Measurements from ENCODE around the gene SPOCK3.

SPOCK3 gene

DNA sequence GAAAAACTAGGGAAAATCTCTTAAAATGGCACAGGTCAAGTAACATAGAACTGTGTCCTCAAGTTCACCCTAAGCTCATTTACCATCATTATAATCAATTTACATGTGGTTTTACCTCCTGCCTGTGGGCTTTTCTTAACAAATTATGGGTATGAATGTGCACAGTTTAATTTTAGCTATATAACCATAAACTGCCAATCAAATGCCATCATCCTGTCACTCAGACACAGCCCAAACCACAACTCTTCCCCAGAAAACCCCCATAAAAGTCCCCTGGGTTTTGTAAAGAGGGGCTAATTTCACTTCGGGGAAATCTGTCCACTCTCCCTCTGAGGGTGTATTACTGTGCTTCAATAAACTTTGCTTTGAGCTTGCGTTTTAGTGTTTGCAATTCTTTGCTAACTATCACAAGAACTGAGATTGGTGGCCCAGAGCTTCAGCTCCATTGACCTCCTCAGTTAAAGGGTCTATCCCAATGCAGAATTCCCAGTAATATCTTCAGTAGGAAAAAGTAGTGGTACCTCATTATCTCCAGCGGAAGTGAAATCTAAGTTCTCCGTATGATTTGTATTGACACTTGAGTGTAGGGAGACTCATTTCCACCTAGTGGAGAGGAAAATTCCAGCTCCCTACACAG, 394.6 kb downstream of the SPOCK3 start:
- TF ChIP-seq, protein P1, sequence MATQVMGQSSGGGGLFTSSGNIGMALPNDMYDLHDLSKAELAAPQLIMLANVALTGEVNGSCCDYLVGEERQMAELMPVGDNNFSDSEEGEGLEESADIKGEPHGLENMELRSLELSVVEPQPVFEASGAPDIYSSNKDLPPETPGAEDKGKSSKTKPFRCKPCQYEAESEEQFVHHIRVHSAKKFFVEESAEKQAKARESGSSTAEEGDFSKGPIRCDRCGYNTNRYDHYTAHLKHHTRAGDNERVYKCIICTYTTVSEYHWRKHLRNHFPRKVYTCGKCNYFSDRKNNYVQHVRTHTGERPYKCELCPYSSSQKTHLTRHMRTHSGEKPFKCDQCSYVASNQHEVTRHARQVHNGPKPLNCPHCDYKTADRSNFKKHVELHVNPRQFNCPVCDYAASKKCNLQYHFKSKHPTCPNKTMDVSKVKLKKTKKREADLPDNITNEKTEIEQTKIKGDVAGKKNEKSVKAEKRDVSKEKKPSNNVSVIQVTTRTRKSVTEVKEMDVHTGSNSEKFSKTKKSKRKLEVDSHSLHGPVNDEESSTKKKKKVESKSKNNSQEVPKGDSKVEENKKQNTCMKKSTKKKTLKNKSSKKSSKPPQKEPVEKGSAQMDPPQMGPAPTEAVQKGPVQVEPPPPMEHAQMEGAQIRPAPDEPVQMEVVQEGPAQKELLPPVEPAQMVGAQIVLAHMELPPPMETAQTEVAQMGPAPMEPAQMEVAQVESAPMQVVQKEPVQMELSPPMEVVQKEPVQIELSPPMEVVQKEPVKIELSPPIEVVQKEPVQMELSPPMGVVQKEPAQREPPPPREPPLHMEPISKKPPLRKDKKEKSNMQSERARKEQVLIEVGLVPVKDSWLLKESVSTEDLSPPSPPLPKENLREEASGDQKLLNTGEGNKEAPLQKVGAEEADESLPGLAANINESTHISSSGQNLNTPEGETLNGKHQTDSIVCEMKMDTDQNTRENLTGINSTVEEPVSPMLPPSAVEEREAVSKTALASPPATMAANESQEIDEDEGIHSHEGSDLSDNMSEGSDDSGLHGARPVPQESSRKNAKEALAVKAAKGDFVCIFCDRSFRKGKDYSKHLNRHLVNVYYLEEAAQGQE (IDR thresholded peaks at IDR 0.05; ENCODE audit: low read depth): no peak
- no peak for TF ChIP-seq CREB1 (IDR thresholded peaks at IDR 0.05; ENCODE audit: low read depth)
- TF ChIP-seq TCF12 (IDR thresholded peaks at IDR 0.05; ENCODE audit: low read depth): no peak
- TF ChIP-seq FOXM1 (IDR thresholded peaks at IDR 0.05; ENCODE audit: borderline replicate concordance, low read depth): no peak
- TF ChIP-seq, protein P2, sequence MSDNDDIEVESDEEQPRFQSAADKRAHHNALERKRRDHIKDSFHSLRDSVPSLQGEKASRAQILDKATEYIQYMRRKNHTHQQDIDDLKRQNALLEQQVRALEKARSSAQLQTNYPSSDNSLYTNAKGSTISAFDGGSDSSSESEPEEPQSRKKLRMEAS (IDR thresholded peaks at IDR 0.05): no peak
- TF ChIP-seq ZBTB7A (IDR thresholded peaks at IDR 0.05; ENCODE audit: low read depth): no peak
- no peak for TF ChIP-seq CEBPB (IDR thresholded peaks at IDR 0.05)
- TF ChIP-seq RAD21 (IDR thresholded peaks at IDR 0.05; ENCODE audit: low read depth): no peak
- no peak for TF ChIP-seq TEAD4 (IDR thresholded peaks at IDR 0.05)
- TF ChIP-seq, protein P3, sequence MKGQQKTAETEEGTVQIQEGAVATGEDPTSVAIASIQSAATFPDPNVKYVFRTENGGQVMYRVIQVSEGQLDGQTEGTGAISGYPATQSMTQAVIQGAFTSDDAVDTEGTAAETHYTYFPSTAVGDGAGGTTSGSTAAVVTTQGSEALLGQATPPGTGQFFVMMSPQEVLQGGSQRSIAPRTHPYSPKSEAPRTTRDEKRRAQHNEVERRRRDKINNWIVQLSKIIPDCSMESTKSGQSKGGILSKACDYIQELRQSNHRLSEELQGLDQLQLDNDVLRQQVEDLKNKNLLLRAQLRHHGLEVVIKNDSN (IDR thresholded peaks at IDR 0.05): no peak
- TF ChIP-seq EGR1 (IDR thresholded peaks at IDR 0.05): no peak
- no peak for TF ChIP-seq EP300 (IDR thresholded peaks at IDR 0.05; ENCODE audit: borderline replicate concordance)
- TF ChIP-seq YY1 (IDR thresholded peaks at IDR 0.05; ENCODE audit: low read depth): no peak

DNA sequence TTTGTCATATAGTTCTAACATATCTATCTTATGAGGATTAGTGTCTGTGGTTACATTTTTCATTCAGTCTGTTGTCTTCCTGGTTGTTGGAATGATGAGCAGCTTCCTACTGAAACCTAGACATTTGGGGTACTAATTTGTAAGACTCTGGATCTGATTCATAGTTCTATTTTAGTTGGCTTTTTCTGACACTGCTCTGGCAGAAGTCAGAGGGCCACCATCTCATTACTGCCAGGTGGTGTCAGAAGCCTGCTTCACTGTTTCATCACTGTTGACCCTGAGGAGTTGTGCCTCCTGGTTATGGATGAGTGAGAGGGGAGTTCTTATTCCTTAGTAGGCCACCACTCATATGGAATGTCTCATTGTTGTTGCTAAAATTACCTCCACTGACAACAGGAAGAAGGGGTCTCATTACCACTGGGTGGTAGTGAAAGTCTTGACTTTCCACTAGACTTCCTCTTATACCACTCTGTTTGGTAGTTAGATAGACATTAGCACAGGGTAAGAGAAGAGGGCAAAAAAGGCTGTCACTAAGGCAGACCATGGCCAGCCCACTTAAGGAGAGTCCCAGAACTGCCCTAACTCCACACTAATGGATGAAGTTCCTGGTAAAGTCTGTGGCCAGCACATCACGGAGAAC, 395.2 kb downstream of the SPOCK3 start:
- no peak for TF ChIP-seq ZBTB7A (IDR thresholded peaks at IDR 0.05; ENCODE audit: low read depth)
- TF ChIP-seq FOXM1 (IDR thresholded peaks at IDR 0.05; ENCODE audit: borderline replicate concordance, low read depth): no peak
- TF ChIP-seq RAD21 (IDR thresholded peaks at IDR 0.05; ENCODE audit: low read depth): no peak
- TF ChIP-seq, protein P2 (IDR thresholded peaks at IDR 0.05): no peak
- no peak for TF ChIP-seq CEBPB (IDR thresholded peaks at IDR 0.05)
- no peak for TF ChIP-seq EP300 (IDR thresholded peaks at IDR 0.05; ENCODE audit: borderline replicate concordance)
- TF ChIP-seq, protein P1 (IDR thresholded peaks at IDR 0.05; ENCODE audit: low read depth): no peak
- no peak for TF ChIP-seq NFIC (IDR thresholded peaks at IDR 0.05)
- no peak for TF ChIP-seq TAF1 (IDR thresholded peaks at IDR 0.05; ENCODE audit: low read depth)
- TF ChIP-seq YY1 (IDR thresholded peaks at IDR 0.05; ENCODE audit: low read depth): no peak
- TF ChIP-seq, protein P3 (IDR thresholded peaks at IDR 0.05): no peak
- TF ChIP-seq TEAD4 (IDR thresholded peaks at IDR 0.05): no peak
- no peak for TF ChIP-seq EGR1 (IDR thresholded peaks at IDR 0.05)
- no peak for TF ChIP-seq CREB1 (IDR thresholded peaks at IDR 0.05; ENCODE audit: low read depth)

DNA sequence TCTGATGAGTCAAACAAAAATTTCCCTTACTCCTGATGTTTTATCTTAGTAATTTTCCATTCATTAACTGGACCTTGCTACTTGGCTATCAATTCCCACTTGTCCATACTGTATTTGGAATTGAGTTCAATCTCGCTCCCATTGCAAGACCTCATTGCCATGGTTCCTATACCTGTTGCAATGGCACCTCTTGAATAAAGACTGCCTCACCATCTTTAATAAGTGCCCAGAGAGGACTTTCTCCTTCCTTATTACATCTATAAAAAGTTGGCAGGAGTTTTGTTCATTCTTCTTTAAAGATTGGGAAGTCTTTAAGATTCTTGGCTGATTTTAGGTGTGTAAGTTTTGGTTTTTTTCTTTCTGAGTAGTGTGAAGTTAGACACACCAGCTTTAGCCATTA, 397.4 kb downstream of the SPOCK3 start:
- TF ChIP-seq, protein P3 (IDR thresholded peaks at IDR 0.05): no peak
- TF ChIP-seq EGR1 (IDR thresholded peaks at IDR 0.05) (no peak), TCF12 (IDR thresholded peaks at IDR 0.05; ENCODE audit: low read depth) (no peak), FOXM1 (IDR thresholded peaks at IDR 0.05; ENCODE audit: borderline replicate concordance, low read depth) (no peak), CREB1 (IDR thresholded peaks at IDR 0.05; ENCODE audit: low read depth) (no peak), TEAD4 (IDR thresholded peaks at IDR 0.05) (no peak), TAF1 (IDR thresholded peaks at IDR 0.05; ENCODE audit: low read depth) (no peak), ZBTB7A (IDR thresholded peaks at IDR 0.05; ENCODE audit: low read depth) (no peak), CEBPB (IDR thresholded peaks at IDR 0.05) (no peak), YY1 (IDR thresholded peaks at IDR 0.05; ENCODE audit: low read depth) (no peak), RAD21 (IDR thresholded peaks at IDR 0.05; ENCODE audit: low read depth) (no peak), EP300 (IDR thresholded peaks at IDR 0.05; ENCODE audit: borderline replicate concordance) (no peak)
- TF ChIP-seq, protein P2 (IDR thresholded peaks at IDR 0.05): no peak
- TF ChIP-seq, protein P1 (IDR thresholded peaks at IDR 0.05; ENCODE audit: low read depth): no peak
